GM12891 (cell line): Measurements from ENCODE around the gene SMIM41.

ENCODE experiments used
- PAX5 ChIP-seq: IDR thresholded peaks from 2 replicates; pipeline ENCODE4 v1.6.1; 2011; ENCODE audit warnings: low read length, moderate library complexity, mild to moderate bottlenecking; ENCODE audit not compliant: insufficient read depth, severe bottlenecking
- POLR2A ChIP-seq: IDR thresholded peaks from 2 replicates; pipeline ENCODE4 v1.6.1; 2011; ENCODE audit warnings: low read depth, low read length, control low read depth
- POLR2AphosphoS5 ChIP-seq: IDR thresholded peaks from 2 replicates; pipeline ENCODE4 v1.6.1; 2011; ENCODE audit warnings: low read depth, low read length, control low read depth
- SPI1 ChIP-seq: IDR thresholded peaks from 2 replicates; pipeline ENCODE4 v1.6.1; 2011; ENCODE audit warnings: low read depth, low read length, control low read depth

DNA sequence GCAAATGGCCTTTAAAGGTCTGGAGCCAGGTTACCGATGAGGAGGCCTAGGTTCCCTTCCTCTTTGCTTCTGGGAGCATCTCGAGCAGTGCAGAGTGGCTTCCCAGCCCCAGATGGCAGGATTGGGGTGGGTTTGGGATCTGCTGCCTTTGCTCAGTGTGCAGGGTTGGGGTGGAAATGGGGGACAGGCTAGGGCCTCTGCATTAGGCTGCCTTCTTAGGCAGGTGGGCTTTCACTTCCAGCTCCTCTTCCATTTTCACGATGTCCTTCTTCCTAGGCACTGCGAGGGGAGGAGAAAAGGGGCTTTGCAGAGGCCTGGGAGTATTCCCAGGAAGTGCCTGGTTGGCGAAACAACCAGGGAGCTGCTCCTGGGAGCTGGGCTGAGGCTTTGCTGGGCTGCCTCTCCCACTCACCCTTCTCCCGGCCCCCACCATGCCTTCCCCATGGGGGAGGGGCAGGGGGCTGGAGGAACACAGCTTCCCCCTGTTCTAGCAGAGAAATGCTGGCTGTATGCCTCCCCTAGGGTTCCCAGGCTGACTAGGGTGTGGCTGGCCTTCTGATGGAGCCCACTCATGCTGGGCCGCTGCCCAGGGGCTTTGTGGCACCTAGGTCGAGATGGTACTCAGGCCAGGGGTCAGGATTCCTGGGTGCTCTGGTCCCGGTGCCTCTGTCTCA is 25.8 kb upstream of the SMIM41 start:
- TF ChIP-seq POLR2A (no peak), PAX5 (no peak), POLR2AphosphoS5 (no peak), SPI1 (no peak)
